ENCODE data around the gene NPR1. TPM values are rescaled to one million over a fixed set of nuclear protein-coding genes. Genes with fewer than 3 reads are reported as not detected.

Gene NPR1
- total and polyA plus RNA-seq, 2 experiments from 2014 or later, result 0.19 TPM; not detected in 1

GRCh38 chr1:153697191-153698019, 18.9 kb downstream of the NPR1 start:
- Histone ChIP-seq H3K79me2 (ENCODE audit: insufficient read depth) (no peaks in the 10 kb centered on the region), H3K36me3 (ENCODE audit: low read depth) (no peaks in the 10 kb centered on the region), H3K4me1 (ENCODE audit: insufficient read depth) (peaks cover 32% of the 10 kb centered on the region), H3K4me2 (ENCODE audit: unreplicated experiment) (peak overlapping the region; percentile 10), H3F3A (ENCODE audit: insufficient read depth) (peaks cover 10% of the 10 kb centered on the region), H3K4me3 (no peak overlapping the region), H3K27me3 (replicated peaks; ENCODE audit: insufficient read depth) (no peaks in the 10 kb centered on the region), H2AFZ (peak overlapping the region; percentile 98), H3K9me2 (ENCODE audit: insufficient read depth) (no peaks in the 10 kb centered on the region), H3K9ac (peak overlapping the region; percentile 58), H3K27ac (peak overlapping the region; percentile 77), H4K20me1 (ENCODE audit: insufficient read depth) (no peaks in the 10 kb centered on the region), H3K9me3 (ENCODE audit: low read depth) (no peaks in the 10 kb centered on the region)
- DNase-seq, result peak; percentile 51
- 29 to 31% methylated on average over 12 of the region's 12 CpGs for WGBS, 2 experiments (ENCODE audit: low coverage in 1 of 2, low lambda C conversion rate in 2 of 2, missing lambda C conversion rate in 2 of 2)
- in situ Hi-C loops (cut with MboI), result no loop called here
- TF ChIP-seq EZH2phosphoT487 (IDR thresholded peaks at IDR 0.05; ENCODE audit: insufficient read depth, low read depth) (no peak), EZH2 (IDR thresholded peaks at IDR 0.05; ENCODE audit: insufficient read depth, poor library complexity, severe bottlenecking) (no peak)

- Histone ChIP-seq H3K4me3 (no peak overlapping the region), H3K4me2 (ENCODE audit: unreplicated experiment) (peak overlapping the region; percentile 39), H3K9me2 (ENCODE audit: insufficient read depth) (no peaks in the 10 kb centered on the region), H2AFZ (peak overlapping the region; percentile 98), H3K36me3 (ENCODE audit: low read depth) (no peaks in the 10 kb centered on the region), H3F3A (ENCODE audit: insufficient read depth) (peaks cover 10% of the 10 kb centered on the region), H3K79me2 (ENCODE audit: insufficient read depth) (no peaks in the 10 kb centered on the region), H3K27ac (peak overlapping the region; percentile 77), H3K4me1 (ENCODE audit: insufficient read depth) (peaks cover 32% of the 10 kb centered on the region), H3K27me3 (replicated peaks; ENCODE audit: insufficient read depth) (no peaks in the 10 kb centered on the region), H3K9ac (peak overlapping the region; percentile 58), H3K9me3 (ENCODE audit: low read depth) (no peaks in the 10 kb centered on the region), H4K20me1 (ENCODE audit: insufficient read depth) (no peaks in the 10 kb centered on the region)
- in situ Hi-C loops (cut with MboI), result no loop called here
- TF ChIP-seq EZH2phosphoT487 (IDR thresholded peaks at IDR 0.05; ENCODE audit: insufficient read depth, low read depth) (no peak), EZH2 (IDR thresholded peaks at IDR 0.05; ENCODE audit: insufficient read depth, poor library complexity, severe bottlenecking) (no peak)
- peak; percentile 63 for DNase-seq
- 19 to 20% methylated on average over 28 to 29 of the region's 29 CpGs for WGBS, 2 experiments (ENCODE audit: low coverage in 1 of 2, low lambda C conversion rate in 2 of 2, missing lambda C conversion rate in 2 of 2)
These were observed 19.8 kb downstream of the NPR1 start for GRCh38 chr1:153698020-153698922.

GRCh38 chr1:153698923-153699714, 20.6 kb downstream of the NPR1 start:
- no peak overlapping the region for H3K4me3 ChIP-seq
- no peak for TF ChIP-seq EZH2phosphoT487 (IDR thresholded peaks at IDR 0.05; ENCODE audit: insufficient read depth, low read depth)
- TF ChIP-seq EZH2 (IDR thresholded peaks at IDR 0.05; ENCODE audit: insufficient read depth, poor library complexity, severe bottlenecking), result no peak
- no peaks in the 10 kb centered on the region for H3K36me3 ChIP-seq (ENCODE audit: low read depth)
- in situ Hi-C loops (cut with MboI), result no loop called here
- no peaks in the 10 kb centered on the region for H3K27me3 ChIP-seq (replicated peaks; ENCODE audit: insufficient read depth)
- peaks cover 32% of the 10 kb centered on the region for H3K4me1 ChIP-seq (ENCODE audit: insufficient read depth)
- peaks cover 10% of the 10 kb centered on the region for H3F3A ChIP-seq (ENCODE audit: insufficient read depth)
- no peaks in the 10 kb centered on the region for H3K9me2 ChIP-seq (ENCODE audit: insufficient read depth)
- H3K4me2 ChIP-seq (ENCODE audit: unreplicated experiment), result peak overlapping the region; percentile 39
- peak; percentile 89 for DNase-seq
- H2AFZ ChIP-seq, result peak overlapping the region; percentile 28; the same call in 1 of the 2 replicates
- H3K27ac ChIP-seq, result peak overlapping the region; percentile 77
- no peaks in the 10 kb centered on the region for H3K9me3 ChIP-seq (ENCODE audit: low read depth)
- no peaks in the 10 kb centered on the region for H4K20me1 ChIP-seq (ENCODE audit: insufficient read depth)
- no peak overlapping the region for H3K9ac ChIP-seq
- WGBS, 2 experiments (ENCODE audit: low coverage in 1 of 2, low lambda C conversion rate in 2 of 2, missing lambda C conversion rate in 2 of 2), result 94 to 97% methylated on average over 6 of the region's 6 CpGs
- H3K79me2 ChIP-seq (ENCODE audit: insufficient read depth), result no peaks in the 10 kb centered on the region

GRCh38 chr1:153699768-153700167, 21.3 kb downstream of the NPR1 start:
- Histone ChIP-seq H4K20me1 (ENCODE audit: insufficient read depth) (no peaks in the 10 kb centered on the region), H3K9me3 (ENCODE audit: low read depth) (no peaks in the 10 kb centered on the region), H3K27ac (peak overlapping the region; percentile 77), H3K4me1 (ENCODE audit: insufficient read depth) (peaks cover 32% of the 10 kb centered on the region), H3F3A (ENCODE audit: insufficient read depth) (peaks cover 10% of the 10 kb centered on the region), H3K9ac (no peak overlapping the region), H2AFZ (no peak overlapping the region), H3K27me3 (replicated peaks; ENCODE audit: insufficient read depth) (no peaks in the 10 kb centered on the region), H3K4me2 (ENCODE audit: unreplicated experiment) (peak overlapping the region; percentile 30), H3K4me3 (no peak overlapping the region), H3K36me3 (ENCODE audit: low read depth) (no peaks in the 10 kb centered on the region), H3K9me2 (ENCODE audit: insufficient read depth) (no peaks in the 10 kb centered on the region), H3K79me2 (ENCODE audit: insufficient read depth) (no peaks in the 10 kb centered on the region)
- WGBS, 2 experiments (ENCODE audit: low coverage in 1 of 2, low lambda C conversion rate in 2 of 2, missing lambda C conversion rate in 2 of 2), result 90 to 93% methylated on average over 6 of the region's 6 CpGs
- TF ChIP-seq EZH2 (IDR thresholded peaks at IDR 0.05; ENCODE audit: insufficient read depth, poor library complexity, severe bottlenecking), result no peak
- no peak for TF ChIP-seq EZH2phosphoT487 (IDR thresholded peaks at IDR 0.05; ENCODE audit: insufficient read depth, low read depth)
- DNase-seq, result no peak
- in situ Hi-C loops (cut with MboI), result no loop called here
